H1 (cell line): ENCODE measurements around the gene NABP1. TPM values are rescaled to one million over a fixed set of nuclear protein-coding genes. Genes with fewer than 3 reads are reported as not detected.

Experiments
- CTCF ChIA-PET: fragments of 300-600 bp; sonication (Branson Sonifier 250); formaldehyde crosslinking; loops from one replicate; lab custom pipeline; 2021; ENCODE audit not compliant: partially characterized antibody; lab: Charles Lee
- POLR2A ChIA-PET: fragments of 300-600 bp; sonication (Branson Sonifier 250); formaldehyde crosslinking; loops from one replicate; lab custom pipeline; 2021; ENCODE audit warnings: inconsistent platforms; ENCODE audit not compliant: partially characterized antibody; lab: Charles Lee
- DNase-seq, 2 experiments: peaks; one replicate each; pipeline versions ENCODE4 v3.0.0 to v3.0.0-alpha.2; 2010 to 2022; ENCODE audit warnings: low spot score in 2 of 2, low read depth in 1 of 2, mixed read lengths in 1 of 2
- FAIRE-seq: peaks from 2 replicates; lab custom pipeline; 2011; peaks lifted over from hg19 to GRCh38; lab: Jason Lieb, UNC
- H2AFZ ChIP-seq: 2 replicates; pipeline ENCODE4 v1.8.1; 2012; ENCODE audit warnings: low read length, inconsistent platforms
- H2AK5ac ChIP-seq: 2 replicates; pipeline ENCODE4 v1.6.1; 2013; ENCODE audit warnings: low read depth, low read length
- H2BK120ac ChIP-seq: replicated peaks from 2 replicates; pipeline ENCODE3; 2013; ENCODE audit warnings: low read depth, low read length, inconsistent platforms
- H2BK12ac ChIP-seq: 2 replicates; pipeline ENCODE4 v1.6.1; 2013; ENCODE audit warnings: low read depth, low read length
- H2BK15ac ChIP-seq: 2 replicates; pipeline ENCODE4 v1.6.1; 2013; ENCODE audit warnings: low read length
- H2BK20ac ChIP-seq: 2 replicates; pipeline ENCODE4 v1.6.1; 2013; ENCODE audit warnings: low read length
- H2BK5ac ChIP-seq: 2 replicates; pipeline ENCODE4 v1.6.1; 2013; ENCODE audit warnings: low read depth, low read length
- H3K14ac ChIP-seq: 2 replicates; pipeline ENCODE4 v1.6.1; 2013; ENCODE audit warnings: inconsistent platforms; ENCODE audit not compliant: insufficient read length
- H3K18ac ChIP-seq: 2 replicates; pipeline ENCODE4 v1.6.1; 2013; ENCODE audit warnings: low read length; ENCODE audit errors: extremely low read depth
- H3K23ac ChIP-seq: 2 replicates; pipeline ENCODE4 v1.6.1; 2013; ENCODE audit warnings: inconsistent platforms; ENCODE audit not compliant: insufficient read length
- H3K23me2 ChIP-seq: 2 replicates; pipeline ENCODE4 v1.6.1; 2013; ENCODE audit warnings: low read depth, low read length
- H3K27ac ChIP-seq: 2 replicates; pipeline ENCODE4 v1.6.1; 2011; ENCODE audit warnings: low read depth, low read length, inconsistent platforms
- H3K27me3 ChIP-seq, 4 experiments: replicated peaks in 1 of 4; 1 replicate in 1 of 4; 2 replicates in 3 of 4; pipeline versions ENCODE4 v1.6.1 to v1.8.1; 2011 to 2013; ENCODE audit warnings: low read length in 3 of 4, mild to moderate bottlenecking in 3 of 4, inconsistent platforms in 2 of 4, mixed read lengths in 2 of 4, moderate library complexity in 1 of 4; ENCODE audit not compliant: control insufficient read depth in 3 of 4, insufficient read depth in 3 of 4; ENCODE audit errors: extremely low read depth in 1 of 4
- H3K36me3 ChIP-seq, 4 experiments: 2 replicates each; pipeline versions ENCODE4 v1.6.1 to v1.8.1; 2011 to 2013; ENCODE audit warnings: mild to moderate bottlenecking in 4 of 4, low read length in 3 of 4, moderate library complexity in 2 of 4, control low read depth in 1 of 4, inconsistent platforms in 1 of 4; ENCODE audit not compliant: insufficient read depth in 4 of 4, control insufficient read depth in 2 of 4
- H3K4ac ChIP-seq: replicated peaks from 2 replicates; pipeline ENCODE3; 2013; ENCODE audit warnings: low read length, low read depth, mixed read lengths, inconsistent platforms; ENCODE audit not compliant: insufficient read length
- H3K4me1 ChIP-seq, 4 experiments: replicated peaks in 1 of 4; 1 replicate in 1 of 4; 2 replicates in 3 of 4; pipeline versions ENCODE4 v1.6.1 to v1.8.1; 2011 to 2013; ENCODE audit warnings: low read length in 3 of 4, inconsistent platforms in 2 of 4, mixed read lengths in 1 of 4; ENCODE audit not compliant: insufficient read depth in 4 of 4, control insufficient read depth in 3 of 4
- H3K4me2 ChIP-seq, 2 experiments: 2 replicates each; pipeline versions ENCODE4 v1.6.1 to v1.8.1; 2011 to 2013; ENCODE audit warnings: low read depth in 2 of 2, low read length in 2 of 2, control low read depth in 1 of 2, inconsistent platforms in 1 of 2, mild to moderate bottlenecking in 1 of 2; ENCODE audit not compliant: insufficient read depth in 1 of 2
- H3K4me3 ChIP-seq, 4 experiments: fragments of 200-600, 300-600 bp in 1 of 4; sonication (generic), shearing (Covaris generic), sonication (Bioruptor Twin) in 1 of 4; 2 replicates each; pipeline versions ENCODE4 v1.5.1 to v1.8.1; 2011 to 2016; ENCODE audit warnings: low read length in 4 of 4, low read depth in 3 of 4, control low read depth in 2 of 4, inconsistent platforms in 2 of 4, mild to moderate bottlenecking in 2 of 4, mixed read lengths in 1 of 4, moderate library complexity in 1 of 4; ENCODE audit not compliant: insufficient read depth in 2 of 4; ENCODE audit errors: extremely low read depth in 1 of 4
- H3K56ac ChIP-seq: replicated peaks from 2 replicates; pipeline ENCODE3; 2013; ENCODE audit warnings: low read depth, mild to moderate bottlenecking, mixed read lengths, low read length, inconsistent platforms; ENCODE audit not compliant: insufficient read length
- H3K79me1 ChIP-seq: 2 replicates; pipeline ENCODE4 v1.6.1; 2013; ENCODE audit warnings: low read depth, low read length, control low read depth
- H3K79me2 ChIP-seq, 2 experiments: 2 replicates each; pipeline versions ENCODE4 v1.6.1 to v1.8.1; 2012 to 2013; ENCODE audit warnings: low read length in 2 of 2, mild to moderate bottlenecking in 2 of 2, inconsistent platforms in 1 of 2; ENCODE audit not compliant: insufficient read depth in 2 of 2, control insufficient read depth in 1 of 2
- H3K9ac ChIP-seq, 4 experiments: replicated peaks in 1 of 4; 1 replicate in 1 of 4; 2 replicates in 3 of 4; pipeline versions ENCODE4 v1.6.1 to v1.8.1; 2011 to 2013; ENCODE audit warnings: low read depth in 3 of 4, low read length in 3 of 4, control low read depth in 2 of 4, mild to moderate bottlenecking in 2 of 4, moderate library complexity in 2 of 4, inconsistent platforms in 1 of 4; ENCODE audit errors: extremely low read depth in 1 of 4
- H3K9me3 ChIP-seq, 2 experiments: 2 replicates each; pipeline versions ENCODE4 v1.6.1 to v1.8.1; 2012 to 2013; ENCODE audit warnings: mild to moderate bottlenecking in 2 of 2, moderate library complexity in 2 of 2, control low read depth in 1 of 2, inconsistent platforms in 1 of 2, low read depth in 1 of 2, low read length in 1 of 2, mixed read lengths in 1 of 2; ENCODE audit not compliant: insufficient read depth in 2 of 2
- H4K20me1 ChIP-seq, 2 experiments: replicated peaks in 1 of 2; 2 replicates each; pipeline versions ENCODE3 to v1.8.1; 2011 to 2013; ENCODE audit warnings: inconsistent platforms in 2 of 2, low read length in 2 of 2, mild to moderate bottlenecking in 1 of 2; ENCODE audit not compliant: insufficient read depth in 2 of 2, control insufficient read depth in 1 of 2
- H4K5ac ChIP-seq: 2 replicates; pipeline ENCODE4 v1.6.1; 2013; ENCODE audit warnings: low read length, low read depth, mixed read lengths, inconsistent platforms; ENCODE audit not compliant: insufficient read length
- H4K8ac ChIP-seq: 2 replicates; pipeline ENCODE4 v1.8.0; 2013; ENCODE audit warnings: mild to moderate bottlenecking, moderate library complexity, low read length, inconsistent platforms; ENCODE audit not compliant: insufficient read depth; ENCODE audit errors: extremely low read depth
- H4K91ac ChIP-seq: replicated peaks from 2 replicates; pipeline ENCODE3; 2013; ENCODE audit warnings: low read length, mixed read lengths, inconsistent platforms; ENCODE audit not compliant: insufficient read length
- EZH2 ChIP-seq: fragments of 200-600 bp; sonication (generic); IDR thresholded peaks from 2 replicates; pipeline ENCODE4 v1.7.1; 2012; ENCODE audit warnings: low read depth, mild to moderate bottlenecking, moderate library complexity, low read length, inconsistent platforms; ENCODE audit not compliant: severe bottlenecking
- KDM4A ChIP-seq: IDR thresholded peaks from one replicate; pipeline ENCODE4 v1.7.1; 2012; ENCODE audit warnings: low read depth, mild to moderate bottlenecking, moderate library complexity, low read length, inconsistent platforms; ENCODE audit not compliant: severe bottlenecking
- PHF8 ChIP-seq: fragments of 200-600 bp; sonication (generic); conservative IDR thresholded peaks from 2 replicates; pipeline ENCODE4 v1.7.1; 2012; ENCODE audit warnings: low read depth, mild to moderate bottlenecking, inconsistent platforms, low read length, moderate library complexity
- SAP30 ChIP-seq: fragments of 300-600 bp; sonication (generic); IDR thresholded peaks from 2 replicates; pipeline ENCODE4 v1.7.1; 2012; ENCODE audit warnings: low read length, moderate library complexity, mild to moderate bottlenecking, inconsistent platforms; ENCODE audit not compliant: insufficient read depth, insufficient replicate concordance
- WGBS, 2 experiments: shearing (Covaris generic) in 1 of 2; methylation state at CpG; one replicate each; pipeline versions ENCODE4 v1.1.6 to v1.1.7; 2013 to 2015; ENCODE audit warnings: low lambda C conversion rate in 2 of 2, mixed read lengths in 2 of 2, inconsistent platforms in 1 of 2, low coverage in 1 of 2, missing lambda C conversion rate in 1 of 2; ENCODE audit not compliant: insufficient replicate concordance in 2 of 2, insufficient coverage in 1 of 2, insufficient read length in 1 of 2; ENCODE audit errors: extremely low coverage in 1 of 2, missing lambda C conversion rate in 1 of 2; 5-methylcytosine and 5-hydroxymethylcytosine counted together
- polyA plus RNA-seq, 7 experiments: library from polyadenylated mRNA; depleted of rRNA in 3 of 7; stranded (reverse) in 5 of 7; unstranded in 2 of 7; fragments of >200 nt in 5 of 7; fragments of 200-250 nt in 2 of 7; gene quantifications; 1 replicate in 5 of 7; 2 replicates in 1 of 7; 4 replicates in 1 of 7; pipeline versions ENCODE4 v1.2.1 to v1.2.3, GENCODE V29; 2011 to 2013; ENCODE audit warnings: missing spikeins in 2 of 7, mixed read lengths in 2 of 7
- total RNA-seq: library from RNA; stranded (reverse); fragmentation: NEBNext Ultra II Directional; extraction: Animal tissue kit (Norgen Biotek cat#: 25700); gene quantifications from 2 replicates; pipeline ENCODE4 v1.2.1, GENCODE V29; 2021
- TF ChIP-seq, protein P1 (sequence below): IDR thresholded peaks from 2 replicates; pipeline ENCODE4 v1.6.1; 2012; ENCODE audit warnings: inconsistent platforms

The NABP1 gene
- total and polyA plus RNA-seq, 2 of the 8 experiments (the other 6 are each of a cell fraction or from before 2014, with no cell fraction given): 0.63 to 4.8 TPM

DNA sequence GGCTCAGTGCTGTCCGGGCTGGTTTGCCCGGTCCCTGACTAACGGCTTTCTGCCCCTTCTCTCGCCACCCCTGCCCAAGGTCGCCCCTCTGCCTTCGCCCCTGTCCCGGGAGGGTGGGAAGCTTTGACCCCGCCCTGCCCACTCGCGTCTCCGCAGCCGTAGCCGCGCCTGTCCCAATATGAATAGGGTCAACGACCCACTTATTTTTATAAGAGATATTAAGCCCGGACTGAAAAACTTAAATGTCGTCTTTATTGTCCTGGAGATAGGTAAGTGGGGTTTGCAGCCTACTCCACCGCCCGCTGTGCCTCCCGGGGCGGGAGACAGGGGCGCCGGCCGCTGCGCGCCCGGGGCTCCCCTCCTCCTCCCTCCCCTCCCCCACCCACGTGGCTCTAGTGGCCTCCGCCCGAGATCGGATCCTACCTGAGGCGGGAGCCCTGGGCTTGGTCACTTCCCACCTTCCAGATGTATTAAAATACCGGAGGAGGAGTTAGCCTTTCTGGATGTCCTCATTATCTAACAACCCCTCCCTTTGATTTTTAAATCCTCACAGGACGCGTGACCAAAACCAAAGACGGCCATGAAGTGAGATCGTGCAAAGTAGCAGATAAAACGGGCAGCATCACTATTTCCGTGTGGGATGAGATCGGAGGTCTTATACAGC, 633 bp downstream of the NABP1 start:
- Histone ChIP-seq H2BK5ac (no peak overlapping the region), H3K9me3 (no peaks in the 10 kb centered on the region), H3K23me2 (peaks cover 9% of the 10 kb centered on the region; the same call in 1 of the 2 replicates), H4K91ac (no peak overlapping the region), H3K4me2 (peak overlapping the region; percentile 78 to 95), H4K8ac (peak overlapping the region; percentile 86), H3K18ac (peak overlapping the region; percentile 22; the same call in 1 of the 2 replicates), H3K56ac (no peak overlapping the region), H3K79me1 (no peaks in the 10 kb centered on the region), H2BK15ac (no peak overlapping the region), H3K14ac (no peak overlapping the region), H3K4ac (no peak overlapping the region), H2BK12ac (no peak overlapping the region; the same call in 1 of the 2 replicates), H3K9ac (peak overlapping the region in 1 of 4 experiments; percentile 70; a peak in 2 of 7 replicates), H4K20me1 (no peaks in the 10 kb centered on the region), H3K4me3 (peak overlapping the region; percentile 69 to 90 (median 76)), H2BK20ac (no peak overlapping the region), H3K36me3 (peaks cover 0 to 9% (median under 1%) of the 10 kb centered on the region in 4 experiments; a peak in 1 of 8 replicates), H3K27ac (no peak overlapping the region), H4K5ac (no peak overlapping the region), H2AK5ac (0 out of 2 replicates have a peak overlapping the region, but pooled peaks have one; percentile 7), H2BK120ac (no peak overlapping the region), H3K4me1 (no peaks in the 10 kb centered on the region), H3K27me3 (peaks cover 0 to 4% (median under 1%) of the 10 kb centered on the region in 4 experiments; a peak in 4 of 7 replicates), H3K79me2 (no peaks in the 10 kb centered on the region), H3K23ac (no peak overlapping the region), H2AFZ (0 out of 2 replicates have a peak overlapping the region, but pooled peaks have one; percentile 57)
- TF ChIP-seq KDM4A (peak; percentile 73), SAP30 (peak; percentile 7), EZH2 (no peak), PHF8 (peak; percentile 12; the same call in 1 of the 2 replicates)
- TF ChIP-seq, protein P1, sequence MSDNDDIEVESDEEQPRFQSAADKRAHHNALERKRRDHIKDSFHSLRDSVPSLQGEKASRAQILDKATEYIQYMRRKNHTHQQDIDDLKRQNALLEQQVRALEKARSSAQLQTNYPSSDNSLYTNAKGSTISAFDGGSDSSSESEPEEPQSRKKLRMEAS: peak; percentile 81
- CTCF ChIA-PET: interaction anchor here (1.4 kb wide), 1 partner anchor 112 kb away, joined by 5 read pairs; no protein-coding TSS in a partner anchor
- FAIRE-seq (no peak), DNase-seq (peak in 1 of 2 experiments; percentile 55)
- POLR2A ChIA-PET: interaction anchor here (0.8 to 1.5 kb wide), 6 partner anchors 9 to 112 kb away, joined by 3 to 6 read pairs (median 4); no protein-coding TSS in a partner anchor
- 14% methylated on average over 28 of the region's 40 CpGs; no CpG with 5 or more reads in 1 of the 2 experiments for WGBS, 2 experiments
